ENCODE measurements around the gene PCDH1.

Gene PCDH1

DNA sequence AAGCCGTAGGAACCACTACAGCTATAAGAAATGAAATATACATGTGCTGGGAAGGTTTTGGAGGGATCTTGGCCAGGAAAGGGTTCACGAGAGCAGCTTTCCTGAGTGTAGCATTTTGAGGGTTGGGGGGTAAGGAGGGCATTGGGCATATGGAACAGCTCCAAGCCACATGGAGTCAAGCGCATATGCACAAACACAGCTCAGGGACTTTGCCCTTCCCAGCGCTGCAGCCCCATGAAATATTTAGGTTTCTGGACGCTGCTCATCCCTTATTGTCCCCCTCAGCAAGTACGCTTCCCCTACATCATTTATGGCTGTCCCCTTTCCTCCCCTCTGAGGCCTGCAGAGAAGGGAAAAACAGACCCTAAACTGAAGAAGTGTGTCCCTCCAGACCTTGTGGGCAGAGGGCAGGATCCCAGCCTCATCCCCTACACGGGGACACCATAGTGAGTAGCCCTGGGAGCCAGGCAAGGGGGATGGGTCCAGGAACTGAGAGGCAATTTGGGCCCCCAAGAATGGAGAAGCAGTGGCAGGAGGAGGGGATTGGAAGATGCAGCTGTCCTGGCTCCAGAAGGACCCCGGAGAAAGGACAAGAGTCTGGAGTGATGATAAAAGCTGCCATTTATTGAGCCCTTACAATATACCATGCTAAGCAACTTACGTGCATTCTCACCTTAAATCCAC is 33.7 kb downstream of the PCDH1 start:
- no peak overlapping the region for H3K4me3 ChIP-seq (ENCODE audit: low read length)
- no peaks in the 10 kb centered on the region for H3K27me3 ChIP-seq (ENCODE audit: control insufficient read depth, insufficient read depth, low read length)
- no peaks in the 10 kb centered on the region for H3K36me3 ChIP-seq (ENCODE audit: control insufficient read depth, insufficient read depth, low read length)
- no peak overlapping the region for H3K27ac ChIP-seq (ENCODE audit: low read depth, low read length)
- peaks cover 6% of the 10 kb centered on the region for H3K4me1 ChIP-seq (ENCODE audit: control insufficient read depth, insufficient read depth, low read length)
- no peak overlapping the region for H3K9ac ChIP-seq (ENCODE audit: low read length)

DNA sequence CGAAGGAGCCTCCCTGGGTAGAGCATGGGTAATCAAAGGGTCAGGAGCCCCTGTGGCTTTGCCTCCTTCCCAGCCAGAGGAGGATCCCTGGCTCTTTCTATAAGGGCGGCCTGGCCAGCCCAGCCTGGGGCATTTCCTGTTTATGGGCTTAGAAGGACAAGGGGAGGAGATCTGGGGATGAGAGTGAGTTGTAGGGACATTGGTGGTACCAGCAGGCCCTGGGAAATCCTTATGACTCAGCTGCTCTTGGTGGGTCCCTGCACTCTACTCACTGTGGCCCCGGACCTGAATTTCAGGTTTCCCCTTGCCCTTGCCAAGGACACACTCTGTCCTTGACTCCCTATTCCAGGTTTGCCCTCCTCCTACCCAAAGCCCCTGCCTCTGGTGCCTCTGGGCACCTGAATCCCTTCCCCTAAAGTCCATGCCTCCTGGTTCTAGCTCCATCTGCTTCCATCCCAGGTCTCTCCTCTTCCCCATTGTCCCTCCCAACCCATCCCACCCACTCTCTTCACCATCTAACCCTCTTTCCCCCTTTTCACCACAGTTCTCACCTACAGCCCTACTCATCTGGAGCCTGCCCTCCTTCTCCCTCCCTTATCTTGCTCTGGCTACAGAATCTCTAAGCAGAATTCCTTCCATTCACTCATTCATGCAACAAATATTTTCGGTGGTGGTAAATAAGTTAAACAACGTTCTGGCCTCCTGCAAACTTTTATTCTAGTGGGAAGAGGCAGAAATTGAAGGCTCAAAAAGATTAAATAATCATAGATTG is 34.9 kb downstream of the PCDH1 start:
- Histone ChIP-seq H3K36me3 (ENCODE audit: control insufficient read depth, insufficient read depth, low read length) (no peaks in the 10 kb centered on the region), H3K9ac (ENCODE audit: low read length) (peak overlapping the region; percentile 10), H3K27me3 (ENCODE audit: control insufficient read depth, insufficient read depth, low read length) (no peaks in the 10 kb centered on the region), H3K4me1 (ENCODE audit: control insufficient read depth, insufficient read depth, low read length) (no peaks in the 10 kb centered on the region), H3K4me3 (ENCODE audit: low read length) (no peak overlapping the region), H3K27ac (ENCODE audit: low read depth, low read length) (no peak overlapping the region)

DNA sequence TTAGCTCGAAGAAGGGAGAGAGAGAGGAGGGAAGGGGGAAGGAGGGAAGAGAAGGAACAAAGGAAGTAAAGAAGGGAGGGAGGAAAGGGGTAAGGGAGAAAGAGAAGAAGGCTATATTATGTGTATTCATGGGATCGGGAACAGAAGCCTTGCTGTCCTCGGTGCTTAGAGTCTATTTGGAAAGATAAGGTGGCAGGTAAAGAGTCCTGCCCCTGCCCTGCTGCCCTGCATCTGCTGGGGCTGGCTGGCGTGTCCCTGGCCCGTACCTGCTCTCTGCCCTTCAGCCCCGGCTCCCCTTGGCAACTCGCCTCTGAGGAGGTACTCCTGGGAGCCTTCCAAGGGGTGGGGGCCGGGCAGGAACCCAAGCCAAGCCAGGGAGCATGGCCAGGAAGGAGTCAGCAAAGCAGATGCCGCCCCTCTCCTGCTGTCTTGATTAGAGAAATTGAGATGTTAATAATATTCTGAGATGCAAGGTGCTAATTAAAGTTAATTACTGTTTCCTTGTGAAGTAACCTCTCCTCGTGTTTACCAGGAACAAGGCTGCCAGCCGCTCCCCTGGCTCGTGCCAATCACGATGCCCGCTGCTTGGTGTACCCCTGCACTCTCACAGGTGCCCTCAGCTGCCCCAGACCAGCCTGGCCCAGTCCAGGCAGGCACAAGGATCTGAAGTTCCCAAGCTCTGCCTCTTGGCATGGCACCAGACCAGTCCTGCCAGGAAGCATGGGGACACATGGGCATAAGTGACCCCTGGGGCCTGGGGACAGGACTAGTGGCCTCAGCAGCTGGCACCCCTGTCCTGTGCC is 36.6 kb downstream of the PCDH1 start:
- H3K9ac ChIP-seq (ENCODE audit: low read length), result no peak overlapping the region
- no peaks in the 10 kb centered on the region for H3K36me3 ChIP-seq (ENCODE audit: control insufficient read depth, insufficient read depth, low read length)
- no peak overlapping the region for H3K27ac ChIP-seq (ENCODE audit: low read depth, low read length)
- H3K4me1 ChIP-seq (ENCODE audit: control insufficient read depth, insufficient read depth, low read length), result no peaks in the 10 kb centered on the region
- H3K27me3 ChIP-seq (ENCODE audit: control insufficient read depth, insufficient read depth, low read length), result no peaks in the 10 kb centered on the region
- no peak overlapping the region for H3K4me3 ChIP-seq (ENCODE audit: low read length)

DNA sequence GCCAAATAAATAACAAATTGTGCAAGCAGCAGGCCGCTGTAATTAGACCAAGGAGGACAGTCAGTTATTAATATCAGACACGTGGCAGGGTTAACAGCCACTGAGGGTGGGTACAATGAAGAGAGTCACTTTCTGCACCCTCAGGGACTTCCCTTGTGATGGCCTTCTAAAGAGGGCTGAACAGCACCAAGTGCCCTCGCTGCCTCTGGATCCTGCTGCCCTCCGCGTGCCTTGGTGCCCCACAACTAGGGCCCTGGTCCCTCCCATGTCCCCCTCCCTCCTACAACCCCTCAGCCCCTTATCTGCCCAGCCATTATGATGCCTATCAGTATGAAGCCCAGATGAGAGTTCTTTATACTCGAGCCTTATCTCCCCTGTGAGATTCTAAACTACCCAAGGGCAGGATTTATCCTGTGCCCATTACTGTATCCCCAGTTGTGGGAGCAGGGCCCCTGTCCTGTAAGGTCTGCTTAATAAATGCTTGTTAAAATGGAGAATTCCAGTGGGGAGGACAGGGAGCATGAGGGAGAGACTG is 37.3 kb downstream of the PCDH1 start:
- no peak overlapping the region for H3K4me3 ChIP-seq (ENCODE audit: low read length)
- no peaks in the 10 kb centered on the region for H3K4me1 ChIP-seq (ENCODE audit: control insufficient read depth, insufficient read depth, low read length)
- no peak overlapping the region for H3K9ac ChIP-seq (ENCODE audit: low read length)
- peaks cover 4% of the 10 kb centered on the region for H3K27me3 ChIP-seq (ENCODE audit: control insufficient read depth, insufficient read depth, low read length)
- no peaks in the 10 kb centered on the region for H3K36me3 ChIP-seq (ENCODE audit: control insufficient read depth, insufficient read depth, low read length)
- H3K27ac ChIP-seq (ENCODE audit: low read depth, low read length), result no peak overlapping the region

DNA sequence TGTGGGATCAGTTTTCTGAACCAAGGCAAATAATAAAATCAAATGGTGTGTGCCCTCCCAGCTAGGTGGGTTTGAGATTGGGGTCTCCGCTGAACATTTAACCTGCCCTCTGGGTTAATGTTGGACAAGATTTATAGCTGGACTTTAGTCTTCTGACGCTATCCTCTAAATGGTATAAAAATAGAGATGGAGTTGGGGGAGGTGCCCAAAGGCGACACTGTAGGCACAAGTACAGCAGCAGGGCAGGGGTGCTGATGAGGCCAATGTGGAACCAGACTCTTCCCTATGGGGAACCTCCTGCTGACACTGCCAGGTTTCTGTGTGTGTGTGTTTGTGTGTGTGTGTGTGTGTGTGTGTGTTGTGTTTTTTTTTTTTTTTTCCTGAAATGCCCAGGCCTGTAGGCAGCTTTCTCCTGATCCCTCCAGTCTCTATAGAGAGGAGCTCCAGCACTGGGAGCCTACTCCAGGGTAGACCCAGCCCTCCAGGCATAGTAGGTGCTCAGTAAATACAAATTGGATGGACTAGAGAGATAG is 37.9 kb downstream of the PCDH1 start:
- no peak overlapping the region for H3K9ac ChIP-seq (ENCODE audit: low read length)

DNA sequence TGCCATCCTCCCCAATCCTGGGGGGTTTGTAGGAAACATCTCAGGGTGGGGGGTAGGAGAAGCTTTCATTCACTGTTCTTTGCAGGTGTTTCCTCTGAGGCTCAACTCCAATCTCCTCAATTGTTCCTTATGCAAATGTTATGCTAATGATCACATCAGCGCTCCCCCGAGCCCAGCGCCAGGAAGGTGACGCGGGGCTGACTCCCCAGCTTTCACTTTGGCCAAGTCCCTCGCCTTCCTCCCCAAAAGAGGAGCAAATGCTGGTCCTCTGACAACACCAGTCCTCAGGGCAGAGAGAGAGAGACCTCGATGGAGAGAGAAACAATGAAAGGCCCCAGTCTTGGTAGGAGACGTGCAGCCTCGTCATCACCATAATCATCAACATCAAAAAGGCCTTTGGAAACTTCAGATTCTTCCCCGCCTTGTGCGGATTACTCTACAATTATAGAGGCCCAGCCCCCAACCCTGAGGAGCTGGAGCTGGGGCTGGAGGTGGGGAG is 39.1 kb downstream of the PCDH1 start:
- Histone ChIP-seq H3K4me3 (ENCODE audit: low read length) (no peak overlapping the region), H3K36me3 (ENCODE audit: control insufficient read depth, insufficient read depth, low read length) (no peaks in the 10 kb centered on the region), H3K4me1 (ENCODE audit: control insufficient read depth, insufficient read depth, low read length) (peaks cover 2% of the 10 kb centered on the region), H3K27me3 (ENCODE audit: control insufficient read depth, insufficient read depth, low read length) (peaks cover 4% of the 10 kb centered on the region), H3K9ac (ENCODE audit: low read length) (no peak overlapping the region), H3K27ac (ENCODE audit: low read depth, low read length) (no peak overlapping the region)

More for the DNA sequence above, 37.9 kb downstream of the PCDH1 start:
- peaks cover 4% of the 10 kb centered on the region for H3K27me3 ChIP-seq (ENCODE audit: control insufficient read depth, insufficient read depth, low read length)
- no peaks in the 10 kb centered on the region for H3K36me3 ChIP-seq (ENCODE audit: control insufficient read depth, insufficient read depth, low read length)
- no peak overlapping the region for H3K27ac ChIP-seq (ENCODE audit: low read depth, low read length)
- H3K4me3 ChIP-seq (ENCODE audit: low read length), result no peak overlapping the region
- peaks cover 2% of the 10 kb centered on the region for H3K4me1 ChIP-seq (ENCODE audit: control insufficient read depth, insufficient read depth, low read length)

DNA sequence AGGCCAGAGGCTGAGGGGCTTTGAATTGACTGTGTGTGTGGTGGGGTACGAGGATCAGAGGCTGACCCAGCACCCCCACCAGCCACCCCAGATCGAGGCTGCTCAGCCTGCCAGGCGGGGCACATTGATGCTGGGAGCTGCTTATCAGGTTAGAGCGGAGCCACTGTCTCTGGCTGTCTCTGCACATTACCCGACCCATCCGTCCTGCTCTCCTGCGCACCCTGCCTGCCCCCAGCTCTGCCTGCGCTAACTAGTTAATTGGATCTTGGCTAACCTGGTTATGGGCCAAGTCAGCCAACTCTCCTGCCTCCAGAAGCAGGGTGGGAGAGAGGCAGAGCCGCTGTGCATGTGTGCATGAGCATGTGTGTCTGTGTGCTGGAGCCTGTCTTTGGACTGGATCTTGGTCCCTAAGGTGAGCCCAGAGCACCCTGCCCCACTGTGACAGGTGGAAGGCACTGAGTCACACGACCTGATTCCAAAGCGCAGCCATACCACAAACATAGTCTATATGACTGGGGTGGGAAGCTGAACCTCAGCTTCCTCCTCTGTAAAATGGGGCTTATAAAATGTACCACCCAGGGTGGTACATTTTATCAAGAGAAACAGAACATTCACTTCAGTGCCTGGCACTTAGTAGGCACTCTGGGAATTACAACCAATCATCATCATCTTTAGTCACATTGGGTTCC is 39.7 kb downstream of the PCDH1 start:
- H3K36me3 ChIP-seq (ENCODE audit: control insufficient read depth, insufficient read depth, low read length), result no peaks in the 10 kb centered on the region
- H3K9ac ChIP-seq (ENCODE audit: low read length), result no peak overlapping the region
- no peak overlapping the region for H3K27ac ChIP-seq (ENCODE audit: low read depth, low read length)
- no peak overlapping the region for H3K4me3 ChIP-seq (ENCODE audit: low read length)
- peaks cover 2% of the 10 kb centered on the region for H3K4me1 ChIP-seq (ENCODE audit: control insufficient read depth, insufficient read depth, low read length)
- H3K27me3 ChIP-seq (ENCODE audit: control insufficient read depth, insufficient read depth, low read length), result peaks cover 4% of the 10 kb centered on the region

DNA sequence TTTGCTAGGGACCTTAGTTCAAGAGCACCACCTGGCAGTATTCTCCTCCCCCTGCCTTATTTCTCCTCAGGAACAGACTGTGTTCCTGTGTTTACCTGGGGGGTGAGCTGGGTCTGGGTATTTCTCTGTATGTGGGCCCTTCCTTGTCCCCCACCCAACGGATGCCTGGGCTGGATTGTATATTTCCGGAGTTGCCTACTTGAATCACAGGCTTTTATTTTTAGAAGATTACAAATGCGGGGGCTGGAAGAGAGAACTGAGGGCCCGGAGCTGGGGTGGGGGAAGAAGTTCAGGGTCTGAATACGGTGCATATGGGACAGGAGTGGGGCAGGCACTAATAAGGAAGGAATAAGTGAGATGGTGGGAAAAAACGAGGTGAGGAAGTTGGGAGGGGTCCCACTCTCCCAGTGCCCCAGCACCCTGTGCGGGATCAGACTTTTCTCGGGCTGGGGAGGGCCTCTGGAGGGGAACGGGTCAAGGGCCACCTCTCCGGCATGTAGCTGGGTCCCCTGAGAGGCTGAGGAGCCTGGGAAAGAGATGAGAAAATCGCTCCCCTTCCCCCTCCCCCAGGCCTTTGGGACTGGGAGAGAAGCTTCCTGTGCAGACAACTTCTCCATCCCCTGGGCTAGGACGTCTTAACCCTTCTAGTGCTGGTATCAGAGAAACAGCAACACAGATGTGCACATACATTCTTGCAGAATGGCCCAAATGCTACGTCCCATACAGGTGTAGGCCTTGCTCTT is 42.1 kb downstream of the PCDH1 start:
- H3K4me3 ChIP-seq (ENCODE audit: low read length), result no peak overlapping the region
- no peak overlapping the region for H3K9ac ChIP-seq (ENCODE audit: low read length)
- H3K4me1 ChIP-seq (ENCODE audit: control insufficient read depth, insufficient read depth, low read length), result peaks cover 2% of the 10 kb centered on the region
- no peaks in the 10 kb centered on the region for H3K36me3 ChIP-seq (ENCODE audit: control insufficient read depth, insufficient read depth, low read length)
- H3K27ac ChIP-seq (ENCODE audit: low read depth, low read length), result no peak overlapping the region
- peaks cover 4% of the 10 kb centered on the region for H3K27me3 ChIP-seq (ENCODE audit: control insufficient read depth, insufficient read depth, low read length)

DNA sequence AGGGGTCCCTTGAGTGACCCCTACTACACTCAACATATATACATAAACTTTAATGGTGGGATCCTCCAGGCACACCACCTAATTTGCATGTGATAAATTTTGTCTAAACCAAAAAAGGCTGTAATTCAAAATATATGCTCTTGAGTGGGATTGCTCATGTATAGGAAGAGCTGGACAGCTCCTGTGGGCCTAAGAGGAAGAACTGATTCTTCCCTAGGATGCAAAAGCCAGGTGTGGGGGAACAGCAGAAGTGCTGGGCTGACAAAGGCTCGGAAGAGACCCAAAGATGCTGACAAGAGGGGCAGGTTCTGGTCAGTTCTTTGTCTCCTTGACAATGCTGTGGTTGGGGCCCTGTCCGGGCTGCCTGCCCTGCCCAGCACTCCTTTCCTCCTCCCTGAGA is 43.9 kb downstream of the PCDH1 start:
- peaks cover 2% of the 10 kb centered on the region for H3K4me1 ChIP-seq (ENCODE audit: control insufficient read depth, insufficient read depth, low read length)
- no peak overlapping the region for H3K27ac ChIP-seq (ENCODE audit: low read depth, low read length)

DNA sequence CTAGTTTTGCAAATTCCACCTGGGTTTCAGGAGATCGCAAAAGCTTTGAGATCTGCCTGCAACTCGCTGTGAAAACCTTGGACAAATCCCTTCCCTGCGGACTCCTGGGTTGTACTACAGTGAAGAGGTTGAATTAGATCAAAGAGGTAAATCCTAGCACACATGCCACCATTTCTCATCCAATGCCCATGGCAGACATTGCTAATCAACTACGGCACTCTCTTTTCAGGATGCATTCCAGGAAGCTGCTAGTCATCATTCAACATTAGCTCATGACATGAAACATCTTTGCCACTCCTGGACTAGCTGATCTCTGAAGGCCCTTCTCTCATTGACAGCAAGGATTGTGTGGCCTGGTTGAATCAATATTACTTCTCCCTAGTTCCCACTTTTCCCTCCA is 46.1 kb downstream of the PCDH1 start:
- Histone ChIP-seq H3K4me1 (ENCODE audit: control insufficient read depth, insufficient read depth, low read length) (peaks cover 2% of the 10 kb centered on the region), H3K9ac (ENCODE audit: low read length) (no peak overlapping the region), H3K27me3 (ENCODE audit: control insufficient read depth, insufficient read depth, low read length) (peaks cover 4% of the 10 kb centered on the region), H3K27ac (ENCODE audit: low read depth, low read length) (no peak overlapping the region), H3K4me3 (ENCODE audit: low read length) (no peak overlapping the region), H3K36me3 (ENCODE audit: control insufficient read depth, insufficient read depth, low read length) (no peaks in the 10 kb centered on the region)

More for the DNA sequence above, 43.9 kb downstream of the PCDH1 start:
- peaks cover 4% of the 10 kb centered on the region for H3K27me3 ChIP-seq (ENCODE audit: control insufficient read depth, insufficient read depth, low read length)
- no peaks in the 10 kb centered on the region for H3K36me3 ChIP-seq (ENCODE audit: control insufficient read depth, insufficient read depth, low read length)
- H3K4me3 ChIP-seq (ENCODE audit: low read length), result no peak overlapping the region
- no peak overlapping the region for H3K9ac ChIP-seq (ENCODE audit: low read length)

DNA sequence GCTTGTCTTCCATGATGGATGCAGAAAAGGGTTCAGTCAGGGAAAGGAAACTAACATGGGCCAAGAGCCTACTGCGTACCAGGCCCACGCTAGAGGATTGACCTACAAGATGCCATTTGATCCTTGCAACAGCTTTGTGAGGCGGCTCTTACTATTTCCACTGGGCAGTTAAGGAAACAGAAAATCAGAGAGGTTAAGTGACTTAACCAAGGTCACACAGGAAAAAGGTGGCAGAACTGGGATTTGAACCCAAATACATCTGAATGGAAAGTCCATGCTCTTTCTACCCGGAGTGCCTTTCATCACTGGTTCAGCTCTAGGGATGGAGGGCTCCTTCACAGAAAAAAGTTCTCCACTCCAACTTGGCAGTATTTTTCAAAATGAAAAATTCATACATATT is 50.0 kb downstream of the PCDH1 start:
- Histone ChIP-seq H3K27ac (ENCODE audit: low read depth, low read length) (no peak overlapping the region), H3K36me3 (ENCODE audit: control insufficient read depth, insufficient read depth, low read length) (no peaks in the 10 kb centered on the region), H3K27me3 (ENCODE audit: control insufficient read depth, insufficient read depth, low read length) (no peaks in the 10 kb centered on the region), H3K9ac (ENCODE audit: low read length) (no peak overlapping the region), H3K4me1 (ENCODE audit: control insufficient read depth, insufficient read depth, low read length) (no peaks in the 10 kb centered on the region), H3K4me3 (ENCODE audit: low read length) (no peak overlapping the region)

All from rectal smooth muscle tissue (tissue), 1 donor.